Activated CD4-positive, alpha-beta T cell treated with anti-CD3 and anti-CD28 coated beads, Interleukin-2, amount 10 ng/mL, durations not matched to agents 24 days and 14 days (primary cell): ENCODE measurements around the gene YIPF1. TPM values are rescaled to one million over a fixed set of nuclear protein-coding genes. Genes with fewer than 3 reads are reported as not detected.
"Not testable (repeated sequence)": the region's sequence is repeated elsewhere in the genome, so short reads cannot be mapped to it uniquely, and the experiment has no call there.

ENCODE experiments used
- DNase-seq: peaks from one replicate; pipeline ENCODE4 v3.0.0; 2022
- H3K27ac Mint-ChIP-seq: one replicate; pipeline ENCODE4 v1.8.0; 2022; ENCODE audit warnings: mild to moderate bottlenecking, mixed read lengths
- H3K27me3 Mint-ChIP-seq: one replicate; pipeline ENCODE4 v1.8.0; 2022; ENCODE audit warnings: mixed read lengths
- H3K36me3 Mint-ChIP-seq: one replicate; pipeline ENCODE4 v1.8.0; 2022; ENCODE audit warnings: low read depth, mild to moderate bottlenecking, mixed read lengths
- H3K4me1 Mint-ChIP-seq: one replicate; pipeline ENCODE4 v1.8.0; 2021; ENCODE audit warnings: mixed read lengths
- H3K4me3 Mint-ChIP-seq: one replicate; pipeline ENCODE4 v1.8.0; 2022; ENCODE audit warnings: mild to moderate bottlenecking, moderate library complexity, mixed read lengths
- H3K9me3 Mint-ChIP-seq: one replicate; pipeline ENCODE4 v1.8.0; 2021; ENCODE audit warnings: mixed read lengths
- intact Hi-C: fragments of 100-400 bp; cut with micrococcal nuclease; formaldehyde crosslinking; loops from one replicate; pipeline ENCODE4 v1.15.1; 2023
- total RNA-seq: library from RNA; stranded (reverse); gene quantifications from 2 replicates; pipeline ENCODE4 v1.2.3, GENCODE V29; 2022

YIPF1 gene
- total RNA-seq, 1 donor from 2014 or later, result 15.6 TPM

- Mint-ChIP-seq H3K36me3 (peaks cover 90% of the 10 kb centered on the region), H3K4me1 (peaks cover 21% of the 10 kb centered on the region)
- H3K4me3 Mint-ChIP-seq, H3K27ac Mint-ChIP-seq, DNase-seq, H3K9me3 Mint-ChIP-seq, intact Hi-C loops, H3K27me3 Mint-ChIP-seq: not testable (repeated sequence)
These were observed 74.1 kb downstream of the YIPF1 start for GRCh38 chr1:53815484-53815883.

GRCh38 chr1:53811414-53811851, 78.2 kb downstream of the YIPF1 start:
- intact Hi-C loops, result no loop called here
- peak; percentile 67 for DNase-seq
- no peak overlapping the region for H3K4me3 Mint-ChIP-seq

GRCh38 chr1:53810497-53810896, 79.1 kb downstream of the YIPF1 start:
- H3K4me3 Mint-ChIP-seq, result no peak overlapping the region
- intact Hi-C loops, result no loop called here
- H3K4me1 Mint-ChIP-seq, result peaks cover 20% of the 10 kb centered on the region
- no peak overlapping the region for H3K27ac Mint-ChIP-seq
- no peaks in the 10 kb centered on the region for H3K9me3 Mint-ChIP-seq
- H3K27me3 Mint-ChIP-seq, result no peaks in the 10 kb centered on the region
- DNase-seq, result no peak
- peaks cover 63% of the 10 kb centered on the region for H3K36me3 Mint-ChIP-seq

More at GRCh38 chr1:53811414-53811851, 78.2 kb downstream of the YIPF1 start:
- Mint-ChIP-seq H3K27me3 (no peaks in the 10 kb centered on the region), H3K27ac (peak overlapping the region; percentile 7), H3K36me3 (peaks cover 70% of the 10 kb centered on the region), H3K4me1 (peaks cover 20% of the 10 kb centered on the region), H3K9me3 (peaks cover 1% of the 10 kb centered on the region)

GRCh38 chr1:53810007-53810406, 79.6 kb downstream of the YIPF1 start:
- Mint-ChIP-seq H3K4me3 (no peak overlapping the region), H3K4me1 (peaks cover 20% of the 10 kb centered on the region), H3K27me3 (no peaks in the 10 kb centered on the region), H3K27ac (no peak overlapping the region), H3K9me3 (no peaks in the 10 kb centered on the region), H3K36me3 (peaks cover 59% of the 10 kb centered on the region)
- DNase-seq, result no peak
- intact Hi-C loops, result no loop called here

- DNase-seq, result no peak
- Mint-ChIP-seq H3K9me3 (no peaks in the 10 kb centered on the region), H3K27me3 (no peaks in the 10 kb centered on the region), H3K4me3 (no peak overlapping the region), H3K27ac (no peak overlapping the region), H3K4me1 (peaks cover 14% of the 10 kb centered on the region), H3K36me3 (peaks cover 51% of the 10 kb centered on the region)
- intact Hi-C loops, result no loop called here
These were observed 81.7 kb downstream of the YIPF1 start for GRCh38 chr1:53807916-53808315.

- Mint-ChIP-seq H3K4me1 (peaks cover 3% of the 10 kb centered on the region), H3K4me3 (no peak overlapping the region), H3K36me3 (peaks cover 43% of the 10 kb centered on the region), H3K27ac (no peak overlapping the region), H3K9me3 (no peaks in the 10 kb centered on the region), H3K27me3 (no peaks in the 10 kb centered on the region)
- intact Hi-C loops, result no loop called here
- no peak for DNase-seq
These were observed 84.6 kb downstream of the YIPF1 start for GRCh38 chr1:53804791-53805505.

- Mint-ChIP-seq H3K27me3 (no peaks in the 10 kb centered on the region), H3K27ac (no peak overlapping the region), H3K4me1 (peaks cover 3% of the 10 kb centered on the region), H3K9me3 (no peaks in the 10 kb centered on the region), H3K36me3 (peaks cover 46% of the 10 kb centered on the region), H3K4me3 (no peak overlapping the region)
- intact Hi-C loops, result no loop called here
- DNase-seq, result no peak
These were observed 85.4 kb downstream of the YIPF1 start for GRCh38 chr1:53804181-53804580.

Other genes with a start within 250 kb of the YIPF1 start
- gene GLIS1, start 150.6 kb downstream of the YIPF1 start, total RNA-seq, result not detected in 2 replicates
- gene NDC1, start 51.5 kb downstream of the YIPF1 start, total RNA-seq, result 39.7 and 40.8 TPM in 2 replicates
- gene DIO1, start 4.4 kb upstream of the YIPF1 start, total RNA-seq, result not detected in 2 replicates
- gene IFT25, start 55.9 kb upstream of the YIPF1 start, total RNA-seq, result 53.9 and 55.8 TPM in 2 replicates
- gene LRRC42, start 56.6 kb upstream of the YIPF1 start, total RNA-seq, result 33.7 and 34.7 TPM in 2 replicates
- gene LDLRAD1, start 128.4 kb upstream of the YIPF1 start, total RNA-seq, result not detected in 2 replicates
- gene TMEM59, start 163.4 kb upstream of the YIPF1 start, total RNA-seq, result 99.3 and 127 TPM in 2 replicates
- gene TCEANC2, start 163.8 kb upstream of the YIPF1 start, total RNA-seq, result 10.0 and 11.6 TPM in 2 replicates